HepG2 (cell line): ENCODE results near the gene C1QTNF1. TPM values are rescaled to one million over a fixed set of nuclear protein-coding genes. Genes with fewer than 3 reads are reported as not detected.

Experiments
- MTF1 ChIP-seq: sonication (generic); formaldehyde crosslinking; IDR thresholded peaks from 2 replicates; pipeline ENCODE4 v1.5.0; 2020; ENCODE audit warnings: missing genetic modification reagents
- NCOA5 ChIP-seq: sonication (generic); formaldehyde crosslinking; IDR thresholded peaks from 2 replicates; pipeline ENCODE4 v1.4.0; 2020; ENCODE audit warnings: missing genetic modification reagents
- NFRKB ChIP-seq: fragments of 450-650 bp; IDR thresholded peaks from 2 replicates; pipeline ENCODE4 v1.6.1; 2017
- PHF5A ChIP-seq: IDR thresholded peaks from one replicate; pipeline ENCODE4 v1.6.1; 2018; ENCODE audit warnings: low read depth, missing genetic modification reagents; ENCODE audit not compliant: unreplicated experiment
- SALL2 ChIP-seq: sonication (generic); formaldehyde crosslinking; IDR thresholded peaks from 2 replicates; pipeline ENCODE4 v1.8.1; 2023; ENCODE audit warnings: mild to moderate bottlenecking, missing genetic modification reagents, inconsistent platforms
- ZNF292 ChIP-seq: sonication (generic); formaldehyde crosslinking; IDR thresholded peaks from 2 replicates; pipeline ENCODE4 v1.8.1; 2022; ENCODE audit warnings: mild to moderate bottlenecking, low read depth, missing genetic modification reagents, borderline replicate concordance
- polyA plus RNA-seq, 8 experiments: library from polyadenylated mRNA; depleted of rRNA in 3 of 8; stranded (reverse) in 7 of 8; unstranded in 1 of 8; fragments of >200 nt; fragmentation: Illumina TruSeq in 4 of 8; extraction: Trizol in 4 of 8; gene quantifications; 2 replicates each; pipeline versions ENCODE4 v1.2.1 to v1.2.3, GENCODE V29; 2011 to 2016; ENCODE audit warnings: low read depth in 4 of 8, missing spikeins in 1 of 8, mixed read lengths in 1 of 8; ENCODE audit not compliant: insufficient read depth in 1 of 8
- total RNA-seq, 5 experiments: library from RNA; depleted of rRNA; stranded (reverse); fragments of >200 nt; fragmentation: Illumina TruSeq; extraction: Trizol; gene quantifications; 2 replicates each; pipeline ENCODE4 v1.2.3, GENCODE V29; 2016; ENCODE audit warnings: low read depth in 1 of 5
- TF ChIP-seq, protein P1 (sequence below), 2 experiments: IDR thresholded peaks; 2 replicates each; pipeline ENCODE4 v1.6.1; 2011 to 2012; ENCODE audit warnings: low read length in 2 of 2, borderline replicate concordance in 1 of 2, low read depth in 1 of 2, mild to moderate bottlenecking in 1 of 2, moderate library complexity in 1 of 2
- TF ChIP-seq, protein P2 (sequence below): sonication (generic); formaldehyde crosslinking; IDR thresholded peaks from 2 replicates; pipeline ENCODE4 v1.5.0; 2020; ENCODE audit warnings: mild to moderate bottlenecking, missing genetic modification reagents, borderline replicate concordance
- TF ChIP-seq, protein P3 (sequence below): sonication (generic); formaldehyde crosslinking; IDR thresholded peaks from 2 replicates; pipeline ENCODE4 v1.4.0; 2020; ENCODE audit warnings: missing genetic modification reagents; ENCODE audit errors: not compliant biosample characterization
- TF ChIP-seq, protein P4 (sequence below): sonication (generic); formaldehyde crosslinking; IDR thresholded peaks from 2 replicates; pipeline ENCODE4 v1.5.0; 2020; ENCODE audit warnings: missing genetic modification reagents
- TF ChIP-seq, protein P5 (sequence below): sonication (generic); formaldehyde crosslinking; IDR thresholded peaks from 2 replicates; pipeline ENCODE4 v1.5.0; 2020; ENCODE audit warnings: missing genetic modification reagents
- TF ChIP-seq, protein P6 (sequence below): sonication (generic); formaldehyde crosslinking; IDR thresholded peaks from 2 replicates; pipeline ENCODE4 v1.4.0; 2020; ENCODE audit warnings: missing genetic modification reagents

Gene C1QTNF1
- total and polyA plus RNA-seq, 2 of the 13 experiments (the other 11 are each of a cell fraction or from before 2014, with no cell fraction given), result 0.18 to 0.86 TPM

DNA sequence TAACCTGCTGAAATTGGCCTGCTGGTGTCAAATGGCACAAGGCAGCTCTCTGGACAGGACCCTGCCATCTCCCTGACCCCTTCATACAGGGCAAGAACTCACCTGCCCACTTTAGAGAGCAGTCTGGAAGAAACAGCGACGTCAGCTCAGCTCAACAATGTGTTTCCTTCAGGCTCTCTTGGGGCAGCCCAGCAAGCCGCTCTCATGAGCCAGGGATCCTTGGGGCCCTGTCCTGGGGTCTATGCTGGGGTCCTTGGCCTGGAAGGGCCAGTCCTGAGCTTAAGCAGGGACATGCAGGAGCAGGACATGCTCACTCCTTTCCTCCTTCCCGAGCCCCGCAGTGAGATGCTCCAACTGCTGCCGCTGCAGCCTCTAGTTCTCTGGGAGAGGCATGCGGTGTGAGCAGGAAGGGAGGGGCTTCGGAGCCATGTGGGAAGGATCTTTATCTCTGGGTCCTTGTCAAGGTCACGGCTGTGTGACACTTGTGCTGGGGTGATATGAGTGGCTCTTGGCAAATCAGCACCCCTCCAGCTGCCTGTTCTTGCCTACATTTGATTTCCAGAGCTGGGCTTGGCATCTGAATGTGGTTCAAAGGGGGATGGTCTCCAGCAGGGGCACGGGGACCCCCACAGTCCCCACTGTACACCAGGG lies 3.4 kb downstream of the C1QTNF1 start (continued):
- TF ChIP-seq, protein P1, sequence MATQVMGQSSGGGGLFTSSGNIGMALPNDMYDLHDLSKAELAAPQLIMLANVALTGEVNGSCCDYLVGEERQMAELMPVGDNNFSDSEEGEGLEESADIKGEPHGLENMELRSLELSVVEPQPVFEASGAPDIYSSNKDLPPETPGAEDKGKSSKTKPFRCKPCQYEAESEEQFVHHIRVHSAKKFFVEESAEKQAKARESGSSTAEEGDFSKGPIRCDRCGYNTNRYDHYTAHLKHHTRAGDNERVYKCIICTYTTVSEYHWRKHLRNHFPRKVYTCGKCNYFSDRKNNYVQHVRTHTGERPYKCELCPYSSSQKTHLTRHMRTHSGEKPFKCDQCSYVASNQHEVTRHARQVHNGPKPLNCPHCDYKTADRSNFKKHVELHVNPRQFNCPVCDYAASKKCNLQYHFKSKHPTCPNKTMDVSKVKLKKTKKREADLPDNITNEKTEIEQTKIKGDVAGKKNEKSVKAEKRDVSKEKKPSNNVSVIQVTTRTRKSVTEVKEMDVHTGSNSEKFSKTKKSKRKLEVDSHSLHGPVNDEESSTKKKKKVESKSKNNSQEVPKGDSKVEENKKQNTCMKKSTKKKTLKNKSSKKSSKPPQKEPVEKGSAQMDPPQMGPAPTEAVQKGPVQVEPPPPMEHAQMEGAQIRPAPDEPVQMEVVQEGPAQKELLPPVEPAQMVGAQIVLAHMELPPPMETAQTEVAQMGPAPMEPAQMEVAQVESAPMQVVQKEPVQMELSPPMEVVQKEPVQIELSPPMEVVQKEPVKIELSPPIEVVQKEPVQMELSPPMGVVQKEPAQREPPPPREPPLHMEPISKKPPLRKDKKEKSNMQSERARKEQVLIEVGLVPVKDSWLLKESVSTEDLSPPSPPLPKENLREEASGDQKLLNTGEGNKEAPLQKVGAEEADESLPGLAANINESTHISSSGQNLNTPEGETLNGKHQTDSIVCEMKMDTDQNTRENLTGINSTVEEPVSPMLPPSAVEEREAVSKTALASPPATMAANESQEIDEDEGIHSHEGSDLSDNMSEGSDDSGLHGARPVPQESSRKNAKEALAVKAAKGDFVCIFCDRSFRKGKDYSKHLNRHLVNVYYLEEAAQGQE (IDR thresholded peaks at IDR 0.05; ENCODE audit: borderline replicate concordance in 1 of 2, low read depth in 1 of 2, low read length in 2 of 2), result no peak
- TF ChIP-seq PHF5A (CRISPR knock-in tag), result no peak
- TF ChIP-seq, protein P2, sequence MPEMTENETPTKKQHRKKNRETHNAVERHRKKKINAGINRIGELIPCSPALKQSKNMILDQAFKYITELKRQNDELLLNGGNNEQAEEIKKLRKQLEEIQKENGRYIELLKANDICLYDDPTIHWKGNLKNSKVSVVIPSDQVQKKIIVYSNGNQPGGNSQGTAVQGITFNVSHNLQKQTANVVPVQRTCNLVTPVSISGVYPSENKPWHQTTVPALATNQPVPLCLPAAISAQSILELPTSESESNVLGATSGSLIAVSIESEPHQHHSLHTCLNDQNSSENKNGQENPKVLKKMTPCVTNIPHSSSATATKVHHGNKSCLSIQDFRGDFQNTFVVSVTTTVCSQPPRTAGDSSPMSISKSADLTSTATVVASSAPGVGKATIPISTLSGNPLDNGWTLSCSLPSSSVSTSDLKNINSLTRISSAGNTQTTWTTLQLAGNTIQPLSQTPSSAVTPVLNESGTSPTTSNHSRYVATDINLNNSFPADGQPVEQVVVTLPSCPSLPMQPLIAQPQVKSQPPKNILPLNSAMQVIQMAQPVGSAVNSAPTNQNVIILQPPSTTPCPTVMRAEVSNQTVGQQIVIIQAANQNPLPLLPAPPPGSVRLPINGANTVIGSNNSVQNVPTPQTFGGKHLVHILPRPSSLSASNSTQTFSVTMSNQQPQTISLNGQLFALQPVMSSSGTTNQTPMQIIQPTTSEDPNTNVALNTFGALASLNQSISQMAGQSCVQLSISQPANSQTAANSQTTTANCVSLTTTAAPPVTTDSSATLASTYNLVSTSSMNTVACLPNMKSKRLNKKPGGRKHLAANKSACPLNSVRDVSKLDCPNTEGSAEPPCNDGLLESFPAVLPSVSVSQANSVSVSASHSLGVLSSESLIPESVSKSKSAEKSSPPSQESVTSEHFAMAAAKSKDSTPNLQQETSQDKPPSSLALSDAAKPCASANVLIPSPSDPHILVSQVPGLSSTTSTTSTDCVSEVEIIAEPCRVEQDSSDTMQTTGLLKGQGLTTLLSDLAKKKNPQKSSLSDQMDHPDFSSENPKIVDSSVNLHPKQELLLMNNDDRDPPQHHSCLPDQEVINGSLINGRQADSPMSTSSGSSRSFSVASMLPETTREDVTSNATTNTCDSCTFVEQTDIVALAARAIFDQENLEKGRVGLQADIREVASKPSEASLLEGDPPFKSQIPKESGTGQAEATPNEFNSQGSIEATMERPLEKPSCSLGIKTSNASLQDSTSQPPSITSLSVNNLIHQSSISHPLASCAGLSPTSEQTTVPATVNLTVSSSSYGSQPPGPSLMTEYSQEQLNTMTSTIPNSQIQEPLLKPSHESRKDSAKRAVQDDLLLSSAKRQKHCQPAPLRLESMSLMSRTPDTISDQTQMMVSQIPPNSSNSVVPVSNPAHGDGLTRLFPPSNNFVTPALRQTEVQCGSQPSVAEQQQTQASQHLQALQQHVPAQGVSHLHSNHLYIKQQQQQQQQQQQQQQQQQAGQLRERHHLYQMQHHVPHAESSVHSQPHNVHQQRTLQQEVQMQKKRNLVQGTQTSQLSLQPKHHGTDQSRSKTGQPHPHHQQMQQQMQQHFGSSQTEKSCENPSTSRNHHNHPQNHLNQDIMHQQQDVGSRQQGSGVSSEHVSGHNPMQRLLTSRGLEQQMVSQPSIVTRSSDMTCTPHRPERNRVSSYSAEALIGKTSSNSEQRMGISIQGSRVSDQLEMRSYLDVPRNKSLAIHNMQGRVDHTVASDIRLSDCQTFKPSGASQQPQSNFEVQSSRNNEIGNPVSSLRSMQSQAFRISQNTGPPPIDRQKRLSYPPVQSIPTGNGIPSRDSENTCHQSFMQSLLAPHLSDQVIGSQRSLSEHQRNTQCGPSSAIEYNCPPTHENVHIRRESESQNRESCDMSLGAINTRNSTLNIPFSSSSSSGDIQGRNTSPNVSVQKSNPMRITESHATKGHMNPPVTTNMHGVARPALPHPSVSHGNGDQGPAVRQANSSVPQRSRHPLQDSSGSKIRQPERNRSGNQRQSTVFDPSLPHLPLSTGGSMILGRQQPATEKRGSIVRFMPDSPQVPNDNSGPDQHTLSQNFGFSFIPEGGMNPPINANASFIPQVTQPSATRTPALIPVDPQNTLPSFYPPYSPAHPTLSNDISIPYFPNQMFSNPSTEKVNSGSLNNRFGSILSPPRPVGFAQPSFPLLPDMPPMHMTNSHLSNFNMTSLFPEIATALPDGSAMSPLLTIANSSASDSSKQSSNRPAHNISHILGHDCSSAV (CRISPR knock-in tag), result no peak
- TF ChIP-seq NCOA5 (CRISPR knock-in tag), result no peak
- TF ChIP-seq, protein P3, sequence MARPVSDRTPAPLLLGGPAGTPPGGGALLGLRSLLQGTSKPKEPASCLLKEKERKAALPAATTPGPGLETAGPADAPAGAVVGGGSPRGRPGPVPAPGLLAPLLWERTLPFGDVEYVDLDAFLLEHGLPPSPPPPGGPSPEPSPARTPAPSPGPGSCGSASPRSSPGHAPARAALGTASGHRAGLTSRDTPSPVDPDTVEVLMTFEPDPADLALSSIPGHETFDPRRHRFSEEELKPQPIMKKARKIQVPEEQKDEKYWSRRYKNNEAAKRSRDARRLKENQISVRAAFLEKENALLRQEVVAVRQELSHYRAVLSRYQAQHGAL (CRISPR knock-in tag), result no peak
- no peak for TF ChIP-seq ZNF292
- TF ChIP-seq, protein P4, sequence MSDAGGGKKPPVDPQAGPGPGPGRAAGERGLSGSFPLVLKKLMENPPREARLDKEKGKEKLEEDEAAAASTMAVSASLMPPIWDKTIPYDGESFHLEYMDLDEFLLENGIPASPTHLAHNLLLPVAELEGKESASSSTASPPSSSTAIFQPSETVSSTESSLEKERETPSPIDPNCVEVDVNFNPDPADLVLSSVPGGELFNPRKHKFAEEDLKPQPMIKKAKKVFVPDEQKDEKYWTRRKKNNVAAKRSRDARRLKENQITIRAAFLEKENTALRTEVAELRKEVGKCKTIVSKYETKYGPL (CRISPR knock-in tag), result no peak
- no peak for TF ChIP-seq NFRKB
- TF ChIP-seq MTF1 (CRISPR knock-in tag), result no peak
- TF ChIP-seq, protein P5, sequence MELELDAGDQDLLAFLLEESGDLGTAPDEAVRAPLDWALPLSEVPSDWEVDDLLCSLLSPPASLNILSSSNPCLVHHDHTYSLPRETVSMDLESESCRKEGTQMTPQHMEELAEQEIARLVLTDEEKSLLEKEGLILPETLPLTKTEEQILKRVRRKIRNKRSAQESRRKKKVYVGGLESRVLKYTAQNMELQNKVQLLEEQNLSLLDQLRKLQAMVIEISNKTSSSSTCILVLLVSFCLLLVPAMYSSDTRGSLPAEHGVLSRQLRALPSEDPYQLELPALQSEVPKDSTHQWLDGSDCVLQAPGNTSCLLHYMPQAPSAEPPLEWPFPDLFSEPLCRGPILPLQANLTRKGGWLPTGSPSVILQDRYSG (CRISPR knock-in tag), result no peak
- TF ChIP-seq, protein P6, sequence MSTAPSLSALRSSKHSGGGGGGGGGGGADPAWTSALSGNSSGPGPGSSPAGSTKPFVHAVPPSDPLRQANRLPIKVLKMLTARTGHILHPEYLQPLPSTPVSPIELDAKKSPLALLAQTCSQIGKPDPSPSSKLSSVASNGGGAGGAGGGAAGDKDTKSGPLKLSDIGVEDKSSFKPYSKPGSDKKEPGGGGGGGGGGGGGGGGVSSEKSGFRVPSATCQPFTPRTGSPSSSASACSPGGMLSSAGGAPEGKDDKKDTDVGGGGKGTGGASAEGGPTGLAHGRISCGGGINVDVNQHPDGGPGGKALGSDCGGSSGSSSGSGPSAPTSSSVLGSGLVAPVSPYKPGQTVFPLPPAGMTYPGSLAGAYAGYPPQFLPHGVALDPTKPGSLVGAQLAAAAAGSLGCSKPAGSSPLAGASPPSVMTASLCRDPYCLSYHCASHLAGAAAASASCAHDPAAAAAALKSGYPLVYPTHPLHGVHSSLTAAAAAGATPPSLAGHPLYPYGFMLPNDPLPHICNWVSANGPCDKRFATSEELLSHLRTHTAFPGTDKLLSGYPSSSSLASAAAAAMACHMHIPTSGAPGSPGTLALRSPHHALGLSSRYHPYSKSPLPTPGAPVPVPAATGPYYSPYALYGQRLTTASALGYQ (CRISPR knock-in tag), result no peak
- TF ChIP-seq SALL2 (CRISPR knock-in tag), result no peak
